NT2/D1 (cell line): ENCODE measurements around the gene SDCCAG8.

ENCODE experiments used
- YY1 ChIP-seq: IDR thresholded peaks from 2 replicates; pipeline ENCODE4 v1.6.1; 2011; ENCODE audit not compliant: insufficient read length, insufficient read depth
- ZNF274 ChIP-seq: IDR thresholded peaks from 2 replicates; pipeline ENCODE4 v1.6.1; 2011; ENCODE audit warnings: mild to moderate bottlenecking, low read depth, low read length

DNA sequence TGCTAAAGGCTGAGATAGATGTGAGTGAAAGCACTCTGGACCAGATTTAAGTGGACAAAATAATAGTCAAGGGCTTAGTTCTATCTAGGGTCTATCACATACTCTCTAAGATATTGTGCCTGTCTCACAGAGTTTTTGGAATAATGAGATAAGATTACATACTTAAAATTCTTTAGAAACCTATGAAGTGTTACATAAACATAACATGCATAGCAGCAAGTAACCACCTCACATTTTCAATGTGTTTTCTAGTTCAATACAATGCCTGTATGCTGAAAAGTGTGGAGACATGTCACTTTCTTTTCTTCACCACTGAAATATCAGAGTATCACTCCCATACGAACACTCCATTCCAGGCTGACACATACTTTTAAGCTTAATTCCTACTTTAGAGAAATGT lies 16.2 kb downstream of the SDCCAG8 start:
- no peak for TF ChIP-seq ZNF274
- no peak for TF ChIP-seq YY1
